Bronchial epithelial cell (primary cell): Measurements from ENCODE around the gene NOTO. TPM values are rescaled to one million over a fixed set of nuclear protein-coding genes. Genes with fewer than 3 reads are reported as not detected.
"Not testable (repeated sequence)": the region's sequence is repeated elsewhere in the genome, so short reads cannot be mapped to it uniquely, and the experiment has no call there.

Experiments
- DNase-seq: peaks from one replicate; pipeline ENCODE4 v3.0.0-alpha.2; 2010; ENCODE audit warnings: low read depth
- FAIRE-seq: peaks from 2 replicates; lab custom pipeline; 2011; peaks lifted over from hg19 to GRCh38; lab: Jason Lieb, UNC
- H3K27me3 ChIP-seq: 2 replicates; pipeline ENCODE4 v1.5.1; 2011; ENCODE audit warnings: low read length; ENCODE audit not compliant: control insufficient read depth, insufficient read depth
- H3K36me3 ChIP-seq: 2 replicates; pipeline ENCODE4 v1.5.1; 2011; ENCODE audit warnings: low read length; ENCODE audit not compliant: control insufficient read depth, insufficient read depth
- H3K4me3 ChIP-seq: 2 replicates; pipeline ENCODE4 v1.5.1; 2011; ENCODE audit warnings: mild to moderate bottlenecking, low read depth, low read length, control low read depth
- total RNA-seq: library from RNA; depleted of rRNA; stranded (reverse); fragments of >200 nt; gene quantifications from 2 replicates; pipeline ENCODE4 v1.2.1, GENCODE V29; 2014
- TF ChIP-seq, protein P1 (sequence below): IDR thresholded peaks from 2 replicates; pipeline ENCODE4 v1.5.1; 2011; ENCODE audit warnings: mild to moderate bottlenecking, moderate library complexity, low read length, control low read depth, inconsistent platforms; ENCODE audit not compliant: insufficient read depth, severe bottlenecking

The NOTO gene, protein sequence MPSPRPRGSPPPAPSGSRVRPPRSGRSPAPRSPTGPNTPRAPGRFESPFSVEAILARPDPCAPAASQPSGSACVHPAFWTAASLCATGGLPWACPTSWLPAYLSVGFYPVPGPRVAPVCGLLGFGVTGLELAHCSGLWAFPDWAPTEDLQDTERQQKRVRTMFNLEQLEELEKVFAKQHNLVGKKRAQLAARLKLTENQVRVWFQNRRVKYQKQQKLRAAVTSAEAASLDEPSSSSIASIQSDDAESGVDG
- total RNA-seq, result not detected in 2 replicates

- DNase-seq (peak; percentile 7), FAIRE-seq (no peak)
- H3K4me3 ChIP-seq, result peak within 1 kb of the TSS; percentile 4
- TF ChIP-seq, protein P1, sequence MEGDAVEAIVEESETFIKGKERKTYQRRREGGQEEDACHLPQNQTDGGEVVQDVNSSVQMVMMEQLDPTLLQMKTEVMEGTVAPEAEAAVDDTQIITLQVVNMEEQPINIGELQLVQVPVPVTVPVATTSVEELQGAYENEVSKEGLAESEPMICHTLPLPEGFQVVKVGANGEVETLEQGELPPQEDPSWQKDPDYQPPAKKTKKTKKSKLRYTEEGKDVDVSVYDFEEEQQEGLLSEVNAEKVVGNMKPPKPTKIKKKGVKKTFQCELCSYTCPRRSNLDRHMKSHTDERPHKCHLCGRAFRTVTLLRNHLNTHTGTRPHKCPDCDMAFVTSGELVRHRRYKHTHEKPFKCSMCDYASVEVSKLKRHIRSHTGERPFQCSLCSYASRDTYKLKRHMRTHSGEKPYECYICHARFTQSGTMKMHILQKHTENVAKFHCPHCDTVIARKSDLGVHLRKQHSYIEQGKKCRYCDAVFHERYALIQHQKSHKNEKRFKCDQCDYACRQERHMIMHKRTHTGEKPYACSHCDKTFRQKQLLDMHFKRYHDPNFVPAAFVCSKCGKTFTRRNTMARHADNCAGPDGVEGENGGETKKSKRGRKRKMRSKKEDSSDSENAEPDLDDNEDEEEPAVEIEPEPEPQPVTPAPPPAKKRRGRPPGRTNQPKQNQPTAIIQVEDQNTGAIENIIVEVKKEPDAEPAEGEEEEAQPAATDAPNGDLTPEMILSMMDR, result no peak
- no peaks in the 10 kb centered on the region for H3K36me3 ChIP-seq
- peaks cover 19% of the 10 kb centered on the region for H3K27me3 ChIP-seq
Observed at GRCh38 chr2:73202156-73203054, at the start of gene NOTO. Gene NOTO, plus strand, starts transcription at chr2:73202574. Its CDS starts 93 bp downstream, at chr2:73202667.

GRCh38 chr2:73156539-73157124 is 45.7 kb upstream of the NOTO start:
- TF ChIP-seq, protein P1, result peak; percentile 92
- FAIRE-seq (no peak), DNase-seq (peak; percentile 40)
- Histone ChIP-seq H3K27me3 (no peaks in the 10 kb centered on the region), H3K4me3 (no peak overlapping the region), H3K36me3 (no peaks in the 10 kb centered on the region)

- DNase-seq, result no peak
Observed at GRCh38 chr2:73162856-73163391, 39.5 kb upstream of the NOTO start.

GRCh38 chr2:73163483-73164367 is 38.6 kb upstream of the NOTO start:
- TF ChIP-seq, protein P1, result peak; percentile 91
- Histone ChIP-seq H3K36me3 (no peaks in the 10 kb centered on the region), H3K27me3 (no peaks in the 10 kb centered on the region), H3K4me3 (no peak overlapping the region)
- DNase-seq, result peak; percentile 60
- no peak for FAIRE-seq

More at GRCh38 chr2:73162856-73163391, 39.5 kb upstream of the NOTO start:
- no peak overlapping the region for H3K4me3 ChIP-seq
- no peaks in the 10 kb centered on the region for H3K36me3 ChIP-seq
- FAIRE-seq, result no peak
- no peaks in the 10 kb centered on the region for H3K27me3 ChIP-seq
- TF ChIP-seq, protein P1, result no peak

DNA sequence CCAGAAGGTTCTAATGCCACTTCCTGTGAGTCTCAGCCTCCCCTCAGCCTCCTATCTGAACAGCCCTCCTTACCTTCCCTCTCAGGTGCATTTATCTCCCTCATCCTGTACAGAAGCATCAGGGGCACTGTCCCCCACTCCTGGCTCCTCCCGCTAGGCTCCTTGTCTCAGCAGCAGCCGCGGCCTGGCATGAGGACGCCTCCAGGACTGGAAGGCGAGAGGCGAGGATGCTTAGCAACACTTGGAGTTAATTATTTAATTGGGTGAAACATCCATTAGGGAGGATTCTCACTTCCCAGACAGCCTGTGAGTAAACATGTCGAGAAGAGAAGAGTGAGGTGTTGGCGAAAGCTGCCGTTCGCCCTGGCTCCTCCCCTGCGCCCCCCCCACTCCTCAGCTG is 36.4 kb upstream of the NOTO start:
- DNase-seq, H3K36me3 ChIP-seq, H3K4me3 ChIP-seq, FAIRE-seq, H3K27me3 ChIP-seq: not testable (repeated sequence)

- not testable (repeated sequence) for FAIRE-seq, DNase-seq, H3K36me3 ChIP-seq, H3K27me3 ChIP-seq, H3K4me3 ChIP-seq
Observed at GRCh38 chr2:73166813-73167212, 35.6 kb upstream of the NOTO start.

DNA sequence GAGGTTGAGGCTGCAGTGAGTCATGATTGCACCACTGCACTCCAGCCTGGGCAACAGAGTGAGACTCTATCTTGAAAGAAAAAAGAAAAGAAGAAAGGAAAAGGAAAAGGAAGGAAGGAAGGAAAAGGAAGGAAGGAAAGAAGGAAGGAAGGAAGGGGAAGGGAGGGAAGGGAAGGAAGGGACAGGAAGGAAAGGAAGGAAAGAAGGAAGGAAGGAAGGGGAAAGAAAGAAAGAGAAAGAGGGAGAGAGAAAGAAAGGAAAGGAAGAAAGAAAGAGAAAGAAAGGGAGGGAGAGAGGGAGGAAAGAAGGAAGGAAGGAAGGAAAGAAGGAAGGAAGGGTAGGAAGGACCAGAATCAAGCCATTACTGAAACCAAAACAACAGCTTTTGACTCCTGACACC is 34.0 kb upstream of the NOTO start:
- H3K4me3 ChIP-seq, H3K27me3 ChIP-seq, DNase-seq, FAIRE-seq, H3K36me3 ChIP-seq: not testable (repeated sequence)

GRCh38 chr2:73170341-73170740 is 32.0 kb upstream of the NOTO start:
- FAIRE-seq, DNase-seq, H3K4me3 ChIP-seq, H3K27me3 ChIP-seq, H3K36me3 ChIP-seq: not testable (repeated sequence)
